GM23248 (cell line): ENCODE results near the gene NBPF11. TPM values are rescaled to one million over a fixed set of nuclear protein-coding genes. Genes with fewer than 3 reads are reported as not detected.
A peak's percentile ranks its signal among the peaks of the same experiment; 100 is the strongest.
"Not testable (repeated sequence)": the region's sequence is repeated elsewhere in the genome, so short reads cannot be mapped to it uniquely, and the experiment has no call there.

Experiments
- DNase-seq: peaks from one replicate; pipeline ENCODE4 v3.0.0-alpha.2; 2015
- H2AFZ ChIP-seq: fragments of 200-600 bp; sonication (generic); 2 replicates; pipeline ENCODE4 v1.6.1; 2016; ENCODE audit warnings: antibody characterized with exemption
- H3F3A ChIP-seq: fragments of 200-600 bp; sonication (generic); 2 replicates; pipeline ENCODE4 v1.6.1; 2016; ENCODE audit warnings: mild to moderate bottlenecking, antibody characterized with exemption, mixed run types; ENCODE audit not compliant: insufficient read depth
- H3K27ac ChIP-seq: fragments of 200-600 bp; sonication (generic); 2 replicates; pipeline ENCODE4 v1.5.1; 2016; ENCODE audit warnings: mild to moderate bottlenecking
- H3K27me3 ChIP-seq: fragments of 200-600 bp; sonication (generic); replicated peaks from 2 replicates; pipeline ENCODE4 v1.6.1; 2016; ENCODE audit warnings: mild to moderate bottlenecking; ENCODE audit not compliant: insufficient read depth
- H3K36me3 ChIP-seq: fragments of 200-600 bp; sonication (generic); 2 replicates; pipeline ENCODE4 v1.6.1; 2016; ENCODE audit warnings: low read depth, mild to moderate bottlenecking
- H3K4me1 ChIP-seq: fragments of 200-600 bp; sonication (generic); 2 replicates; pipeline ENCODE4 v1.6.1; 2016; ENCODE audit warnings: mild to moderate bottlenecking; ENCODE audit not compliant: insufficient read depth
- H3K4me2 ChIP-seq: fragments of 200-600 bp; sonication (generic); one replicate; pipeline ENCODE4 v1.6.1; 2016; ENCODE audit warnings: mild to moderate bottlenecking; ENCODE audit not compliant: unreplicated experiment
- H3K4me3 ChIP-seq: fragments of 200-600 bp; sonication (generic); 2 replicates; pipeline ENCODE4 v1.5.1; 2016; ENCODE audit warnings: mild to moderate bottlenecking
- H3K79me2 ChIP-seq: fragments of 200-600 bp; sonication (generic); 2 replicates; pipeline ENCODE4 v1.6.1; 2016; ENCODE audit warnings: mild to moderate bottlenecking; ENCODE audit not compliant: insufficient read depth
- H3K9ac ChIP-seq: fragments of 200-600 bp; sonication (generic); 2 replicates; pipeline ENCODE4 v1.6.1; 2016; ENCODE audit warnings: mild to moderate bottlenecking
- H3K9me2 ChIP-seq: fragments of 200-600 bp; sonication (generic); 2 replicates; pipeline ENCODE4 v1.6.1; 2016; ENCODE audit warnings: mixed run types, mild to moderate bottlenecking, moderate library complexity; ENCODE audit not compliant: insufficient read depth
- H3K9me3 ChIP-seq: fragments of 200-600 bp; sonication (generic); one replicate; pipeline ENCODE4 v1.6.1; 2017; ENCODE audit warnings: low read depth
- H4K20me1 ChIP-seq: fragments of 200-600 bp; sonication (generic); 2 replicates; pipeline ENCODE4 v1.6.0; 2016; ENCODE audit not compliant: insufficient read depth
- EZH2 ChIP-seq: fragments of 200-600 bp; sonication (generic); IDR thresholded peaks from 2 replicates; pipeline ENCODE4 v1.6.1; 2018; ENCODE audit warnings: antibody characterized with exemption, mild to moderate bottlenecking; ENCODE audit not compliant: insufficient read depth, poor library complexity, severe bottlenecking
- EZH2phosphoT487 ChIP-seq: fragments of 200-600 bp; sonication (generic); IDR thresholded peaks from 2 replicates; pipeline ENCODE4 v1.6.1; 2018; ENCODE audit warnings: antibody characterized with exemption, moderate library complexity, mild to moderate bottlenecking, low read depth; ENCODE audit not compliant: insufficient read depth
- WGBS, 2 experiments: methylation state at CpG; one replicate each; pipeline ENCODE4 v1.1.6; 2015 to 2017; ENCODE audit warnings: low lambda C conversion rate in 2 of 2, low coverage in 1 of 2; ENCODE audit errors: missing lambda C conversion rate in 2 of 2; 5-methylcytosine and 5-hydroxymethylcytosine counted together
- in situ Hi-C: fragments of 300-500 bp; cut with MboI; formaldehyde crosslinking; loops from 2 replicates; pipeline ENCODE4 v1.15.0; 2020
- polyA plus RNA-seq: library from polyadenylated mRNA; unstranded; fragments of >200 nt; fragmentation: Nextera tagmentation; extraction: Ambion mirVana; gene quantifications from 2 replicates; pipeline ENCODE4 v1.2.1, GENCODE V29; 2016
- total RNA-seq: library from RNA; depleted of rRNA; stranded (reverse); fragments of >200 nt; shearing (Covaris generic); gene quantifications from 2 replicates; pipeline ENCODE4 v1.2.3, GENCODE V29; 2014

Gene NBPF11
- total and polyA plus RNA-seq, 2 experiments from 2014 or later, result 2.7 to 3.5 TPM

DNA sequence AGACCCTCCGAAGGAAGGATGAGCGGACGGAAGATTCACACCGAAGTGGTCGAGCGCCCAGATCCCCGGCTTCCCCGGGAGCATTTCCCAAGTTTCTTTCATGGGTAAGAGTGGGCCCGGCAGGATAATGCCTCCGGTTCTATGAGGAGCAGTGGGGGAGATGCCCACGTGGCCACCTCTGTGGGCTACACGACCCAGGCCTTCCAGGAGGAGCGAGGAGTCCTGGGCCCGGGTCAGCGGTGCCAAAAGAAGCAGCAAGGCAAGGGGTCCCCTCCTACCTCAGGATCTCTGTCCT lies 7.9 kb upstream of the NBPF11 start:
- H3K9me2 ChIP-seq, result no peaks in the 10 kb centered on the region

DNA sequence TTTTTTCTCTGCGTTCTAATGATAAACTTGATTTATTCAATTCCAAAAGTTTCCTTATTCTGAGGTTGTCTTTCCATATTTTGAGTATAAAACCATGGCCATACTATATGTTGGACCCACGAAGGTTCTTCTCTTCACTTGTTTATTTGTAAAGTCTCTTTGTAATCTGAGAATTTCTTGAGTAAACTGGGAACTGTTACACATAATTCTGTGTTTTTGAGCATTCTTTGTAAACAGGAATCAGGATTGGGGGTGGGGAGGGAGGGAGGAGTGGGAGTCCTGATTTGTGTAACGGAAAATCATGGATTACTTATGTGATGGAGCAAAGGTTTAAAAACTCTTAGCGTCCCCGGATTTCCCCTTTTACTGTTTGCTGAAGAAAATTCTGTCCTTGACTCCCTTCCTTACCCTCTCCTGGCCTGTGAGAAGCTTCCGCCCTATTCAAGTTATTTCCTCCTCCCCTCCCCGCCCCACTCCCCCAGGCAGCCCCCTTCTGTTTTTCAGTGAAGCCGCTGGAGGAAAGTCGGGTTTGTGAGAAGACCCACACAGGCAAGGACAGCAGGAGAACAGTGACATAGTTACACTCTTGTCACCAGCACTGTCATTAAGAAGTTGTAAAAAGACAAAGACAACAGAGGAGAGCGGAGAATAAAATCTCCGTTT lies 6.4 kb upstream of the NBPF11 start:
- Histone ChIP-seq H3K4me2 (no peak overlapping the region), H3K9ac (no peak overlapping the region), H3K9me3 (no peaks in the 10 kb centered on the region), H3K36me3 (no peaks in the 10 kb centered on the region), H3F3A (no peaks in the 10 kb centered on the region), H3K4me1 (no peaks in the 10 kb centered on the region), H3K79me2 (no peaks in the 10 kb centered on the region), H2AFZ (no peak overlapping the region), H3K9me2 (no peaks in the 10 kb centered on the region), H3K27ac (no peak overlapping the region), H4K20me1 (no peaks in the 10 kb centered on the region), H3K27me3 (peaks cover 28% of the 10 kb centered on the region), H3K4me3 (no peak overlapping the region)
- in situ Hi-C loops, result no loop called here
- TF ChIP-seq EZH2phosphoT487, result no peak
- peak; percentile 29 for TF ChIP-seq EZH2
- DNase-seq, result no peak
- WGBS, 2 experiments, result 32 to 37% methylated on average over 8 to 11 of the region's 11 CpGs

More for the DNA sequence above, 7.9 kb upstream of the NBPF11 start:
- Histone ChIP-seq H4K20me1 (no peaks in the 10 kb centered on the region), H3K27me3 (peaks cover 28% of the 10 kb centered on the region), H3K9ac (no peak overlapping the region), H3K79me2 (no peaks in the 10 kb centered on the region), H3K27ac (no peak overlapping the region), H3K4me3 (no peak overlapping the region), H3K4me2 (no peak overlapping the region), H3K36me3 (no peaks in the 10 kb centered on the region), H3F3A (no peaks in the 10 kb centered on the region), H2AFZ (peak overlapping the region; percentile 53; the same call in 1 of the 2 replicates), H3K9me3 (no peaks in the 10 kb centered on the region), H3K4me1 (no peaks in the 10 kb centered on the region)
- TF ChIP-seq EZH2 (no peak), EZH2phosphoT487 (no peak)
- in situ Hi-C loops, result no loop called here
- WGBS, 2 experiments, result 30 to 37% methylated on average over 15 of the region's 15 CpGs
- no peak for DNase-seq

DNA sequence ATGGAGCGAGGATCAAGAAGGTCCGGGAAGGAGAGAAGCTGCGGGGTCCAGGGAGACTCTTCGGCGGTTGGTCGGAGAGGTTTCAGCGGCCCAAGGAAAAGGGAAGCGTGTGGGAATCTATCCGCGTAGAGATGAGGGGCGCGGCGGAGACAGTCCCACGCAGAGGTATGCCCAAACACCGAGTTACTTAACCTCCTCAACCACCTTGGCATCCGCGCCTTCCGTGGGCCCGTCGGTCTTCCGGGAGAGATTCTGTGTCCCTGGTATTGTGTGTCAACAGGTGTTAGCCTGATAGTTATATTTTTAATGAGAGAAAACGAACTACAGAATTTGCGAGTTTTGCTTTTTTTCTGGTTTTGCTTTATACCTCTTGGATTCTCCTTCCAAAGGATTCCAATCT lies 5.7 kb upstream of the NBPF11 start:
- in situ Hi-C loops, H3K4me3 ChIP-seq, H3K9me3 ChIP-seq, H3K4me1 ChIP-seq, H3K9me2 ChIP-seq, H2AFZ ChIP-seq, H3K79me2 ChIP-seq, H3K36me3 ChIP-seq, H4K20me1 ChIP-seq, H3K4me2 ChIP-seq, H3K27ac ChIP-seq, H3K9ac ChIP-seq, DNase-seq, H3F3A ChIP-seq: not testable (repeated sequence)
- 31 to 33% methylated on average over 6 to 10 of the region's 23 CpGs for WGBS, 2 experiments
- peaks cover 28% of the 10 kb centered on the region for H3K27me3 ChIP-seq

DNA sequence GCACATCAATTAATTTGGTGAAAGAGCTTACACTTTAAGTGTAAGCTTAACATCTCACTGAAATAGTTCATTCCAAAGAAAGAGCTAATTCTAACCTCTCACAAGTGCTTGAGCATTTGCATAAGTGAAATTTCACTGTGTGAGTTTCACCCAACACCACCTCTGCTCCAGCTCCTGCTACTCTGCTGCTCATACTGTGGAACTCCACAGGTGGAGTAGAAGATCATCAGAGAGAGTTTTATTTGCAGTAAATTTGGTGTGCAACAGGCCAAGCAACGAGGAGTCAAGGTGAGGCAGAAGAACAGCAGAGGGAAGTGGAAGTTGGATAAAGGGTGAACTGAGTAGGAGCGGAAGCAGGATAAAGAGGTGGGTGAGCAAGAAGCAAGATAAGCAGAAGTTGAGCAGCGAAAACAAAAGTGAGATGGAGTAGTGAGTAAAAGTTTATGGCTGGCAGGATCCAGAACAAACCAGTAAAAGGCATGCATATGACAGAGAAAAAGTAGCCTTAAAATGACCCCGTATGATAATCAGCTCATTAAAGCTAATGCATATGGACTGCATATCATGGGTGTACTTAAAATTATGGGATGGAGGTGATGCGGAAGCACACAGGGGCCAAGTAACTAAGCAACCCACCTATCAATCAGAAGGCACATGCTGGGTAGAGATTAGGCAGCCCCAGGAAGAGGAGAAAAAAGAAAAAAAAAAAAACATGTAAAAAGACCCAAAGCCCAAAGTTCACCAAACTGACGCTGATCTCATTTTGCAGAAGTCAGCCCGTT lies 3.6 kb upstream of the NBPF11 start:
- H3K79me2 ChIP-seq, H3K27ac ChIP-seq, H3K9me2 ChIP-seq, in situ Hi-C loops, H4K20me1 ChIP-seq, H3K9ac ChIP-seq, H3K36me3 ChIP-seq, H3K4me3 ChIP-seq, H3K4me1 ChIP-seq, H3F3A ChIP-seq, H3K4me2 ChIP-seq, H2AFZ ChIP-seq, H3K9me3 ChIP-seq, DNase-seq: not testable (repeated sequence)
- WGBS, 2 experiments, result 37 to 38% methylated on average over 6 of the region's 7 CpGs
- peaks cover 21% of the 10 kb centered on the region for H3K27me3 ChIP-seq

DNA sequence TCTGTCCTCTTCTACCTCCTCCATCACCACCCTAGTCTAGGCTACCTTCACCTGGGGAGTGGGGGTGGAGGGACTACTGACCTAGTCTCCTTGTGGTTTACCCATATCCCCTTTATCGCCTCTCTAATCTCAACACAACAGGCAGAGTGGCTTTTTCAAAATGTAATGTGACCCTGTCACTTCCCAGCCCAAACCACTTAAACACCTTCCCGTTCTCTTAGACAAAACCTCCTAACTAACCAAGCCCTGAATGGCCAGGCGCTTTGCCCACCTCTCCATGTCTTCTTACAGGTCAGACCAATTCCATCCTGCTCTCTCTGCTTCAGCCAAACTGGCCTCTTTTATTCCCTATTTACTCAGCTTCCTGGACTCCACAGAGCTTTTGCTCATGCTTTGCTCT lies 714 bp upstream of the NBPF11 start:
- in situ Hi-C loops, H3K9ac ChIP-seq: not testable (repeated sequence)
- peaks cover 11% of the 10 kb centered on the region for H3K79me2 ChIP-seq

DNA sequence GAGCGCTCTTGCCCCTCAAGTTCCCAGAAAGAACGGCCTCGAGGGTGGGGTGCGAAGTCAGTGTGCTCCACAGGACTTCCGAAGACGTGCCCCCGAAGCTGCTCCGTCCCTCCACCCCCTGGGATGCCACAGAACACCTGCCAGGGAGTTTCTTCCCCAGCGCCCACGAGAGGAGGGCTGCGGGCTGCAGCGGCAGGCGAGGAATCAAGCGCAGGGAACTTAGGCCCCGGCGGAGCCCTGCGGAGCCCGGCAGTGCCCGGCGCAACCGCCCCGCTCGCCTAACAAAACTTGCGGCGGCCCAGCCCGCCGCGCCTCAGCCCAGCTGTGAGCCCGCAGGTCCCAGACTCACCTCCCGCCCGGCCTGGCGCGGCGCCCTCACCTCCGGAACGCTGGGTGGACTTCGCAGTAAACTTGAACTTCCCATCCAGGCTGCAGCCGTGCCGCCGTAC lies 686 bp downstream of the NBPF11 start:
- Histone ChIP-seq H2AFZ (peak overlapping the region; percentile 87), H3K79me2 (peaks cover 14% of the 10 kb centered on the region), H3K4me2 (peak overlapping the region; percentile 76), H3K27ac (peak overlapping the region; percentile 50), H3K9ac (peak overlapping the region; percentile 79), H3K4me3 (peak overlapping the region; percentile 75)
- H3K9me3 ChIP-seq, H3K36me3 ChIP-seq, in situ Hi-C loops, H3K4me1 ChIP-seq, H3K9me2 ChIP-seq, H4K20me1 ChIP-seq, H3F3A ChIP-seq, H3K27me3 ChIP-seq: not testable (repeated sequence)
- DNase-seq, result peak; percentile 54
- WGBS, 2 experiments, result 0 to 2% methylated on average over 6 to 31 of the region's 40 CpGs

More for the DNA sequence above, 714 bp upstream of the NBPF11 start:
- not testable (repeated sequence) for H4K20me1 ChIP-seq, H3K4me1 ChIP-seq, H3K27ac ChIP-seq, H3K9me3 ChIP-seq, H3F3A ChIP-seq, H3K9me2 ChIP-seq, H3K4me2 ChIP-seq, H3K27me3 ChIP-seq, DNase-seq, H3K4me3 ChIP-seq, H3K36me3 ChIP-seq
- H2AFZ ChIP-seq, result peak overlapping the region; percentile 87
- WGBS, 2 experiments, result 99 to 100% methylated on average over 2 to 3 of the region's 3 CpGs

DNA sequence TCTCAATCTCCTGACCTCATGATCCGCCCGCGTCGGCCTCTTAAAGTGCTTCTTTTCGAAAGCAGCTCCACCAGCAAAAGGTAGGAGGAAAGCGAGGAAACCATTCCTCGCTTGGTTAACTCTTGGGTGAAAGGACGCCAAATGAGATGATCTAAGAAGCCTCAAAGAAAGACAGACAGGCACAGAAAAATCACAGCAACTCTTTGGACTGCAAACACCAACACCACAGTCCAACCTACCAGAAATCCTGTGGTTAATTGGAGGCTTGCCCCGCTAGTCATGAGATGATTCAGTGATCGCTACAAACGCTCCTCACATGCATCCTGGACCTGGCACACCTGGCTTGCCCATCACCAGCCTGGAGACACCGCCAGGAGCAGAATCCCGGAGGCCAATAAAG lies 1.1 kb downstream of the NBPF11 start:
- H3K9me2 ChIP-seq, H3K4me1 ChIP-seq, H4K20me1 ChIP-seq, in situ Hi-C loops, H3K36me3 ChIP-seq, H3K9me3 ChIP-seq, H3F3A ChIP-seq, H3K27me3 ChIP-seq: not testable (repeated sequence)
- Histone ChIP-seq H3K79me2 (peaks cover 14% of the 10 kb centered on the region), H3K4me2 (peak overlapping the region; percentile 76), H2AFZ (peak overlapping the region; percentile 87), H3K9ac (peak overlapping the region; percentile 79), H3K4me3 (peak overlapping the region; percentile 75), H3K27ac (peak overlapping the region; percentile 50)
- peak; percentile 56 for DNase-seq
- 32 to 43% methylated on average over 9 to 13 of the region's 13 CpGs for WGBS, 2 experiments
